Glutamatergic neuron (in vitro differentiated cells): ENCODE data around the gene ASPN. TPM values are rescaled to one million over a fixed set of nuclear protein-coding genes. Genes with fewer than 3 reads are reported as not detected.

Experiments
- DNase-seq: peaks from one replicate; pipeline ENCODE4 v3.0.0; 2022
- H3K27ac Mint-ChIP-seq: one replicate; pipeline ENCODE4 v1.8.0; 2020; ENCODE audit warnings: mild to moderate bottlenecking, mixed read lengths, inconsistent platforms; ENCODE audit not compliant: unreplicated experiment
- H3K27me3 Mint-ChIP-seq: one replicate; pipeline ENCODE4 v1.8.0; 2020; ENCODE audit warnings: mild to moderate bottlenecking, moderate library complexity, mixed read lengths, inconsistent platforms; ENCODE audit not compliant: unreplicated experiment
- H3K36me3 Mint-ChIP-seq: one replicate; pipeline ENCODE4 v1.8.0; 2020; ENCODE audit warnings: mild to moderate bottlenecking, mixed read lengths, inconsistent platforms; ENCODE audit not compliant: unreplicated experiment
- H3K4me1 Mint-ChIP-seq: one replicate; pipeline ENCODE4 v1.8.0; 2020; ENCODE audit warnings: mild to moderate bottlenecking, low read depth, mixed read lengths, inconsistent platforms; ENCODE audit not compliant: unreplicated experiment
- H3K4me3 Mint-ChIP-seq: one replicate; pipeline ENCODE4 v1.8.0; 2020; ENCODE audit warnings: mild to moderate bottlenecking, mixed read lengths, inconsistent platforms; ENCODE audit not compliant: unreplicated experiment
- H3K9me3 Mint-ChIP-seq: one replicate; pipeline ENCODE4 v1.8.0; 2020; ENCODE audit warnings: mild to moderate bottlenecking, moderate library complexity, mixed read lengths, inconsistent platforms; ENCODE audit not compliant: unreplicated experiment
- total RNA-seq: library from RNA; stranded (reverse); fragmentation: NEBNext Ultra II Directional; extraction: Animal tissue kit (Norgen Biotek cat#: 25700); gene quantifications from one replicate; pipeline ENCODE4 v1.2.1, GENCODE V29; 2021; ENCODE audit not compliant: unreplicated experiment
- TF ChIP-seq, protein P1 (sequence below): fragments of 200-600 bp; sonication (generic); IDR thresholded peaks from one replicate; pipeline ENCODE4 v1.5.0; 2021; ENCODE audit not compliant: partially characterized antibody, unreplicated experiment

Gene ASPN
- total RNA-seq, 1 donor from 2014 or later, result not detected

DNA sequence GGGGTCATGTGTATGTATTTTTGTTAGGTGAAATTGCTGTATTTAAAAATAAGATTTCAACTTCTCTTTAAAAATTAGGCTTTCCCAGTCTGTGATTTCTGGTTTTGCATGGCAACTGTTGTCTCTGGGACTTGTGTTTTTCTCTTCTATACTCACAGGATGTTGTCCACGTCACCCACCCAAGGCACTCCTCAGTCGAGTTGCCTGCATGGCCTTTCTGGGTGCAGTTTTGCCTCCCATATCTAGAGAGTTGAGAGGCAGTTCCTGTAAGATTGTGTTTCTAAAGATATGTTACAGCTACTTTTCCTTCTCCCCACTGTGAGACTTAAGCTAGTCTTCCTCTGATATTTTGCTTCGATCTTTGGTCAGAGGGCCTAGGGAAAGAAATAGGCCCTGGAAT, 2.3 kb upstream of the ASPN start:
- H3K4me3 Mint-ChIP-seq, result no peak overlapping the region
- no peaks in the 10 kb centered on the region for H3K27me3 Mint-ChIP-seq
- no peaks in the 10 kb centered on the region for H3K36me3 Mint-ChIP-seq
- TF ChIP-seq, protein P1, sequence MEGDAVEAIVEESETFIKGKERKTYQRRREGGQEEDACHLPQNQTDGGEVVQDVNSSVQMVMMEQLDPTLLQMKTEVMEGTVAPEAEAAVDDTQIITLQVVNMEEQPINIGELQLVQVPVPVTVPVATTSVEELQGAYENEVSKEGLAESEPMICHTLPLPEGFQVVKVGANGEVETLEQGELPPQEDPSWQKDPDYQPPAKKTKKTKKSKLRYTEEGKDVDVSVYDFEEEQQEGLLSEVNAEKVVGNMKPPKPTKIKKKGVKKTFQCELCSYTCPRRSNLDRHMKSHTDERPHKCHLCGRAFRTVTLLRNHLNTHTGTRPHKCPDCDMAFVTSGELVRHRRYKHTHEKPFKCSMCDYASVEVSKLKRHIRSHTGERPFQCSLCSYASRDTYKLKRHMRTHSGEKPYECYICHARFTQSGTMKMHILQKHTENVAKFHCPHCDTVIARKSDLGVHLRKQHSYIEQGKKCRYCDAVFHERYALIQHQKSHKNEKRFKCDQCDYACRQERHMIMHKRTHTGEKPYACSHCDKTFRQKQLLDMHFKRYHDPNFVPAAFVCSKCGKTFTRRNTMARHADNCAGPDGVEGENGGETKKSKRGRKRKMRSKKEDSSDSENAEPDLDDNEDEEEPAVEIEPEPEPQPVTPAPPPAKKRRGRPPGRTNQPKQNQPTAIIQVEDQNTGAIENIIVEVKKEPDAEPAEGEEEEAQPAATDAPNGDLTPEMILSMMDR, result no peak
- no peaks in the 10 kb centered on the region for H3K4me1 Mint-ChIP-seq
- no peak overlapping the region for H3K27ac Mint-ChIP-seq
- no peaks in the 10 kb centered on the region for H3K9me3 Mint-ChIP-seq
- no peak for DNase-seq

DNA sequence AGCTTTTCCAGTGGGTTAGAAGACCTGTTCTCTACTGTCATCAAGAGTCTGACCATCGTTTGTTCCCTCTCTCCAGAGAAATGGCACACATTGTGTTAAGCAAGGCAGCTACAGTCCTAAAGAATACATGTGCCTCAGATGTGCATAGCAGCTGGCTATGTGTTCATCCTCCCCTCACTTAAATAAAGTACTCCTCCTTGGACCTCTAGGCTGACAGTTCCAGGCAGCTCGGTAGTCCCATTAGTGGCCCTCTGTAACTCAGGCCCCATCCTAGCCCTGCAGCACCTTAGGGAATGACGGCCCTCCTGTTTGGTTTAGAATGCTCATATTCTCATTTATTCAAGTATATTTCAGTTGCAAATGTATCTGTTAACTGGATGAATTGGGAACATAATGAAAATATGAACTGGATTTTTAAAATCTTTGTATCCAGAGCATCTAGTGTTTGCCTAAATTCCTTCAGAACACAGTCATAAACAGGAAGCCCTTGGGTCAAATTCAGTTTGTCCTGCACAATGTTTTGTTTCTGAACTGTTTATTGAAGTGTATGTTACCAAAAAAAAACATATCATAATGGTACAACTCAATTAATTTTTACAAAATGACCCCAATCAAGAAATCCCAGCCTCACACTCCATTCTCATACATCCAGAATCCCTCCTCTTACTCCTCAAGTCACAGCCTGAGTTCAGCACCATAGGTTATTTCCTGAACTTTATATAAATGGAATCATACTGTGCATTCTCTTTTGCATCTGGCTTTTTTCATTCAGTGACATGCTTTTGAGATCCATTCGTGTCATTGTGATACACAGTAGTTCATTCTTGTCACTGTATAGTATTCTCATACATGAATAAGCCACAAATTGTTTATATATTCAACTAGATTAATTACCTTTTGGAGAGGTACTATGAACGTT, 1.6 kb upstream of the ASPN start:
- Mint-ChIP-seq H3K27me3 (no peaks in the 10 kb centered on the region), H3K36me3 (no peaks in the 10 kb centered on the region), H3K4me3 (no peak overlapping the region), H3K4me1 (no peaks in the 10 kb centered on the region), H3K9me3 (no peaks in the 10 kb centered on the region), H3K27ac (no peak overlapping the region)
- TF ChIP-seq, protein P1, result no peak
- no peak for DNase-seq

DNA sequence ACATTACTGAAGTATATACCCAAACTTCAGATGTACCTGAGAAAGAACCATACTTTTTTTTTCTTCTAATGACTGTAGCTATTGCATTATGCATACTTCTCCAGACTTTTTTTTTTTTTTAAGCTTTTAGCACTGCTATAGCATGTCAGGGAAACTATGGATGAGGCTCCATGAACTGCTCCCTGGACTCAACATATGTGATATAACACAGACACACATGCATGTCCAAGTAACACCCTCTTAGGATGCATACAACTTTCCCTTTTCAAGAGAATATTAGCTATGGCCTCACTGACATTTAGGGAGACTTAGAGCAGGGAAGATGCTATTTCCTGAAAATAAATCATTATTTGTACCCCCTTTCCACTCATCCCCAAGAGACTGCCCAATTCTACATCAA, 499 bp upstream of the ASPN start:
- TF ChIP-seq, protein P1, result no peak

DNA sequence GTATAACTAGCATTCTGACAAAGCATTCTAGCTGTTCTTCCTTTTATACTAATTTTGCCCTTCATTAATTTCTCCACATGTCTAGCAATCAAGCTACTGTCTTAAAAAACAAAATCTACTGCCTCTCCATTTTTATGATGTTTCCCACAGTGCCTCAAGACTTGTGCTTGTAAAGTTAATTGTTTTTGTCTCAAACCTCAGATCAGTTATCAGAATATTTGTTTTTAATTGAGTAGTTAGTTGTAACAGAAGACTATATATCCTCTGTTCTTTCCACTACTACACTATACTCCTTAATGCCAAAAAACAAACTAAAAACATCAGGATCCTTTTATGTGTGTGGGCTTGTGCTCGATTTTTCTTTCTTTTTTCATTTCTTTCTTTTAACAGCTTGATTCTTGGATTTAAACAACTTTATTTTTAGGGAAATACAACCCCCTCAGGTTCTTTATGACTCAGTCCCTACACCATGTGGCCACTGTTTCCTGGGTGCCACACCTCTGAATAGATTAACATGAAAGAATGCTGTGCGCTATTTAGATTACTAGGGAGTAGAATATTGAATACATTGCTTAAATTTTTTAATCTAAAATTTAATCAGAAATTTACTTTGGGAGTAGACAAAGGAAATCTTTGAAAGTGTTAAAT, 1.2 kb downstream of the ASPN start:
- TF ChIP-seq, protein P1, result no peak
- H3K4me3 Mint-ChIP-seq, result no peak overlapping the region
- H3K27ac Mint-ChIP-seq, result no peak overlapping the region
- H3K36me3 Mint-ChIP-seq, result no peaks in the 10 kb centered on the region
- H3K27me3 Mint-ChIP-seq, result no peaks in the 10 kb centered on the region
- no peak for DNase-seq
- H3K9me3 Mint-ChIP-seq, result no peaks in the 10 kb centered on the region
- H3K4me1 Mint-ChIP-seq, result no peaks in the 10 kb centered on the region

More for the DNA sequence above, 499 bp upstream of the ASPN start:
- H3K9me3 Mint-ChIP-seq, result no peaks in the 10 kb centered on the region
- H3K36me3 Mint-ChIP-seq, result no peaks in the 10 kb centered on the region
- no peak for DNase-seq
- no peaks in the 10 kb centered on the region for H3K4me1 Mint-ChIP-seq
- H3K4me3 Mint-ChIP-seq, result no peak overlapping the region
- H3K27ac Mint-ChIP-seq, result no peak overlapping the region
- no peaks in the 10 kb centered on the region for H3K27me3 Mint-ChIP-seq

DNA sequence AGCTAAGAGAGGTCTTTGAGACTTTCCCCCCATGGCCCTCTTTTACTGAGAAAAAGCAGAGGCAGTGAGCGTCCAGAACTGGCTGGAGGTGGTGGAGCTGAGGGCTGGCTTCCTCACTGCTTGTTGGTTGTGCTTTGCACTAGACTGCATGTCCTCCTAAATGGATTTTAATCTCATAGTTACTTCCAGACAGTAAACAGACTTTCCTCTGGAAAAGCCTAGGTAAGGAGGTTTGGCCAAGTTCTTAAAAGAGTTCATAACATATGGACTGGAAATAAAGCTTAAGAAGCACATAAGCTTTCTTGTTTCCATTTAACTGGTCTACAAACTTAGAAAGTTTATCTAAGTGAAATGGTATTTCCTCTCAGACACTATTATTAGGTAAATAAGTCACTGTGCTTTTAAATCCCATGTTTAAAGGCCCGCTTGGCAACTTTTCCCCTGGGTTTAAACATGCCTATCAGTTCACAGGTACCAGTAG, 2.0 kb downstream of the ASPN start:
- H3K27ac Mint-ChIP-seq, result no peak overlapping the region

More for the DNA sequence above, 2.0 kb downstream of the ASPN start:
- DNase-seq, result no peak
- Mint-ChIP-seq H3K4me1 (no peaks in the 10 kb centered on the region), H3K36me3 (no peaks in the 10 kb centered on the region), H3K4me3 (no peak overlapping the region), H3K27me3 (no peaks in the 10 kb centered on the region), H3K9me3 (no peaks in the 10 kb centered on the region)
- TF ChIP-seq, protein P1, result no peak
